Hindlimb muscle (tissue), 1 donor: ENCODE results near the gene HNRNPC. TPM values are rescaled to one million over a fixed set of nuclear protein-coding genes. Genes with fewer than 3 reads are reported as not detected.
"Not testable (repeated sequence)": the region's sequence is repeated elsewhere in the genome, so short reads cannot be mapped to it uniquely, and the experiment has no call there.

ENCODE experiments used
- DNase-seq: peaks from one replicate; pipeline ENCODE4 v3.0.0-alpha.2; 2013
- polyA plus RNA-seq: library from polyadenylated mRNA; unstranded; fragments of 120-200 nt; gene quantifications from one replicate; pipeline ENCODE4 v1.2.1, GENCODE V29; 2013; ENCODE audit not compliant: insufficient read length

HNRNPC gene
- polyA plus RNA-seq, 1 donor, result 398 TPM

- DNase-seq, result peak; percentile 73
These were observed 508 bp downstream of the HNRNPC start for GRCh38 chr14:21268617-21269251.

DNA sequence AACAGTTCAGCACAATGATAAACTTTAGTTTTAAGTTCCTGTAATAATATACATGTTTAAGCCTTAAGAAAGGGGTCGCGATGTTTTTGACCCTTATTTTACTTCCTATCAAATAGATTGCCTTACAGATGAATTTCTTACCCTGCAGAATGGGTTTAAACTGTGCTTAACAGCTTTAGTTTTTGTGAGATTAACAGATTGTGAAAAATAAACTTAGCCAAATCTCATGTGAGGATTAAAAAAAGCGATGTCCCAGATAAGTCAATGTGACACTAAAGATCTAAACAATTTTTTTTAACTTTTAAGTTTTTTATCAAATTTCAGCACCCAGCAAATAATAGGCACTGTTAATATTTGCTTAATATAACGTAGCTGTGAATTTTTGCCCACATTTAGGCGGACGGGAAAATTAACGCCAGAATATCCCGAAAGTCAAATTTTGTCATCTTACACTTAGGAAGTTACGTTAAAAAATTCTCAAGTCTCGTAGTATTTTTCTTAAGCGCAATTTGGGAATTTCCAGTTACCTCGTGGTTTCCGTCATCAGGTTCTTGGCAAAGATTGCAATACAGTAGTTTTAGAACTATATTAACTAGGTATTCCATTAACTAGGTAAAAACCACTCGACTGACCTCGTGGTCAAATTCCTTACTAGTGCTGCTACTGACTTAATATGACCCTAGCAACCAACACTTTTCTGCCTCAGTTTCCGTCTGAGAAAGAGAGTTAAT lies 1.2 kb downstream of the HNRNPC start:
- DNase-seq, result peak; percentile 19

- DNase-seq, result no peak
These were observed 1.8 kb downstream of the HNRNPC start for GRCh38 chr14:21267431-21267845.

DNA sequence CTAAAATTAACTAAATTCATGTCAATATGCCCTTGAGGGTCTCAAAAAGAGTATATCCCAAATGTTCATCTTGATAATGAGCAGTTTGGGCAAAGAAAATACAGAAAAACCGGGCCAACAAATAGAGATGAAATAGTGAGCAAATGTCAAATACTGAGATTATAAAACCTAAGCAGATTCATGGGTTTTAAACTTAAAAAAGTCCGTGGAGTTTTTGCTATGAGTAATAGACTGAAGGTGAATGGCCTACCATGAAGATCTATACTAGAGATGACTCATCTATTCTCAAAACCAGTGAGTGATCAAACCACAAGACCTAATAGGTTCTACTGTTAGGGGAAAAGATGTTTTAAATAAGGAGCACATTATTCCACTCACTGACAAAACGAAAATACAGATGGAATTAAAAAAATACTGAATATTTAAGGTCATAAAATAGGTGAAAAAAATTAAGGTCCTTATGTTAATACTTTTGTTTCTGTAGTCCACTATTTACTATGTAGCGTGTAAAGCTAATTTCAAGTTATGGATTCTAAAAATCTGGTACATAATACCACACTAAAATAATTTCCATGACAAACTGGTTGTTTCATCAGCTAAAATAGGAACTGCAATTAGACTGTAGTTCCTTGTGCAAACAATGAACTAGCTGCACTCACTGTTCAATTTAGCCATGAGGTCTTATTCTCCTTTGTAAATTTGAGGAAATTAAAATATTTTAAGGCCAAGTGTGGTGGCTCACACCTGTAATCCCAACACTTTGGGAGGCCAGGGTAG lies 5.0 kb downstream of the HNRNPC start:
- DNase-seq, result no peak

- no peak for DNase-seq
These were observed 5.8 kb downstream of the HNRNPC start for GRCh38 chr14:21263284-21264024.

- DNase-seq, result no peak
These were observed 6.8 kb downstream of the HNRNPC start for GRCh38 chr14:21262410-21262809.

DNA sequence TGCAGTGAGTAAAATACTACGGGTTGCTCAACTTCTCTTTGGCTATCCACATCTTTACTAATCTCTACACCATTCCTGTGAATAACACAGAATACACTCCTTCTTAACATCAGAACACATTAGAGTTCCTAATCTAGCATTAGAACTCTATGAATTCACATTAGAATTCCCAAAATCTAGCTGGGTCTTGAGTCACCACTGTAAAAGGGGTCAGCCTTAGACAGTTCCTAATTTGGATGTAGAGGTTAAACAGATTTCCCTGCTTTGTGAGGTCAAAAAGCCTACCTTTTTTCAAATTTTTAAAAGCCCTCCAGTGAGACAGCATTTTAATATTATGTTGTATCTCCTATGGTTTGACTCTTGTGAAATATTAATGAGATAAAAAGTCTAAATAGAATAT lies 7.4 kb downstream of the HNRNPC start:
- DNase-seq, result no peak

DNA sequence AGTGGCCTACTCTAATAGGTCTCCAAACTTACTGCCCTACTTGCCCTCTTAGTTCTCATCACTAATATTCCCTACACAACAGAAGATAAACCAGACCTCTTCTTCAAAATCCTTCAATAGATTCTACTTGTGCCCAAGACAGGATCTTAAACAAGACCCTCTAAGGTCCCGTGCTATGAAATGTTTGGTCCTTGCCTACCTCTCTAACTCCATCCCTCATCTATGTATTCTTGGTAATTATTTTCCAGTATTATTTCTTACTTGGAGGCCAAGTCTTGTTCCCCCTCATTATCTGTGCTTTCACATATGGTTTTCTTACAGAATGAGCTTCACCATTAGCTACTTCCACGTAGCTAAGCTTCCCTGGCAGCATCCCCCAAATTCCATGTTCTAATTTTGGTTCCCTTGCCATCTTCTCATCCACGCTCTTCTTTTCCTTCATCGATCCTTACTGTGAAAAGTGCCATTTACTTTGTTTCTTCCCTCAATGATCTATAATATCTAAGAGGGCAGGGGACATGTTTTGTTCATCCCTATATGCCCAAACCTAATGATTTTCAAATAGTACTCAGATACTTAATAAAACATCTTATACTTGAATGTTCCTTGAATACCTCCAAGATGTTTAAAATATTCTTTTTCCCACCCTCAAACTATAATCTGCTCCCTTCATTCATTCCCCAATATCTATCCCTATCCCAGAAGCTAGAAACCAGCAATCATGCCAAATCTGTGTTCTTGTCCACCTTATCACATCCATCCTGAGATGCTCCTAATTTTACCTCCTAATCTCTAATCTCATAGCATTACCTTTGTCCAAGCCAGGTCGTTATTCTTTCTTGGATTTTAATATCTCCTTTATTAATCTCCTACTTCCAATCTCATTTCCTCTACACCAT lies 10.1 kb downstream of the HNRNPC start:
- DNase-seq, result no peak

DNA sequence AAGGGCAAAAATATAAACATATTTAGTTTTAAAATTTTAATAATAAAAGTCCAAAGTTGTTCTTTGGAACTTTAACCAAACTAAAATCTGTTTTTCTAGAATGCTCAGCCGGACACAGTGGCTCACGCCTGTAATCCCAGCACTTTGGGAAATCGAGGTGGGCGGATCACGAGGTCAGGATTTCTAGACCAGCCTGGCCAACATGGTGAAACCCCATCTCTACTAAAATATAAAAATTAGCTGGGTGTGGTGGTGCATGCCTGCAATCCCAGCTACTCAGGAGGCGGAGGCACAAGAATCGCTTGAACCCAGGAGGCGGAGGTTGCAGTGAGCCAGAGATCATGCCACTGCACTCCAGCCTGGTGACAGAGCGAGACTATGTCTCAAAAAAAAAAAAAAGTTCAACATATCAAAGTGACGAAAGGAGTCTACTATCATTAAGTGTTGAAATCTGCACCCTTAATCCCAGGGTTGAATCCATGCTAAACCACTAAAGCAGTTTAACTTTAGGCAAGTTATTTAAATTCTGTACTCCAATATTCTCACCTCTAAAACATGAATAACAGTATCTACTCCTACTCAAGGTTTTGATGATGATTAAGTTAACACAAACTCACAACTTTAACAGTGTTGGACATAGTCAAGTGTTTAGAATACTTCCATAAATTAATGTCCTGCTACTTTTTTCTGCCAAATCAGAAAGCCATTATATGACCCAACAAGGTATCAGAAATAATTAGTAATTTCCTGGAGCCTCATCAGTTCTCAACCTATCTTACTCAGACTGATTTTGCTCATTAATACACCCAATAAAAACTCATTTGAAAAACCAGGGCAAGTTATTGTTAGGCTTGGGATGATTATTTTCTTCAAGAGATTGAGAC lies 11.0 kb downstream of the HNRNPC start:
- no peak for DNase-seq

DNA sequence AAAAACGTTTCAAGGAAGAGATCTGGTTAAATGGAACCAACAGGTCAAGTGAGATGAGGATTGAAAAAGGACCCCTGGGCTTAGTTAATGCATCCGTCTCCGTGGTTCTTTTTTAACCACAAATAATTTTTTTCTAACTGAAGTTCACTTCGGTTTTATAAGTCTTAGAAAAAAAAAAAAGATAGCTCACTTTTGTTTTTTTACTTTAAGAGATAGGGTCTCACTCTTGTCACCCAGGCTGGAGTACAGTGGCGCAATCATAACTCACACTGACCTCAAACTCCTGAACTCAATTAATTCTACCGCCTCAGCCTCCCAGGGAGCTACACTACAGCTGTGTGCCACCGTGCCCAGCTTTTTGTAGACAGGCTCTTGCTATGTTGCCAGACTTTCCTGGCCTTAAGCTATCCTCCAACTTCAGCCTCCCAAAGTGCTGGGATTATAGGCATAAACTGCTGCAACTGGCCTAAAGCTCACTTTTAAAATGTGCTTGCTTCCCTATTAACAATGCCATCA lies 11.8 kb downstream of the HNRNPC start:
- DNase-seq, result no peak

- DNase-seq, result no peak
These were observed 12.5 kb downstream of the HNRNPC start for GRCh38 chr14:21256539-21257393.

- not testable (repeated sequence) for DNase-seq
These were observed 13.2 kb downstream of the HNRNPC start for GRCh38 chr14:21256102-21256447.

- no peak for DNase-seq
These were observed 13.7 kb downstream of the HNRNPC start for GRCh38 chr14:21255385-21256101.

GRCh38 chr14:21252149-21252548 lies 17.1 kb downstream of the HNRNPC start:
- DNase-seq, result no peak

DNA sequence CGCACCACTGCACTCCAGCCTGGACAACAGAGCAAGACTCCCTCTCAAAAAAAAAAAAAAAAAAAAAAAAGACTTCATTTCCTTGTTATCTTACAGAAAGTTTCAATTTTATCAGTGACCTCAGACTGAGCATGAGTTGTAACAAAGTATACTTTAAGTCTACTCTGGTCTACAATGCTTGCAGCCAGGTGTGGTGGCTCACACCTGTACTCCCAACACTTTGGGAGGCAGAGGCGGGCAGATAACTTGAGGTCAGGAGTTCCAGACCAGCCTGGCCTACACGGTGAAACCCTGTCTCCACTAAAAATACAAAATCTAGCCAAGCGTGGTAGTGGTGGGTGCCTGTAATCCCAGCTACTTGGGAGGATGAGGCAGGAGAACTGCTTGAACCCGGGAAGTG lies 18.0 kb downstream of the HNRNPC start:
- DNase-seq, result no peak

DNA sequence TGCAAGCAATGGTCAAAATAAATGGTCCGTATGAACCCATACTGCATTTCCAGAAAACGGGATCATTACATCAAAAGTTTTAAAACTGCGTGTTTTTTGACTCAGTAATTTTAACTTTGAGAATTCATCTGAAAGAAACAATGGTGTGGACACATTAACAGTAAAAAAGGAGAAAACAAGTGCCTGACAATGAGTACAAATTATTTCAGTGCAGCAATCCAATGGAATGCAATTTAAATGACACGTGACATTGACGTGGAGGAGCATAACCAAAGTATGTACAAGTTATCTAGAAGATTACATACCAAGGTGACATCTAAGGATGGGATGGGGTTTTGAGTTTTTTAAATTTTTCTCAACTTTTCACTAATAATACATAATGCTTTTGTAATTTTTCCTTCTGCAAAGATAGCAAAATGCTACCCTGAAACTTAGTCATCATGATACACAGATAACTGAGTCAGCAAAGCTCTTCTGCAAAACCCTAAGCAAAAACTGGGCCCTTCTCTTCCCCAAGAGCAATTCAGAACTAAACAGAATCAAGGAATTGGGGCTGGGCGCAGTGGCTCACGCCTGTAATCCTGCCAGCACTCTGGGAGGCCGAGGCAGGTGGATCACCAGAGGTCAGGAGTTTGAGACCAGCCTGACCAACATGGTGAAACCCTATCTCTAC lies 20.4 kb downstream of the HNRNPC start:
- DNase-seq, result no peak

DNA sequence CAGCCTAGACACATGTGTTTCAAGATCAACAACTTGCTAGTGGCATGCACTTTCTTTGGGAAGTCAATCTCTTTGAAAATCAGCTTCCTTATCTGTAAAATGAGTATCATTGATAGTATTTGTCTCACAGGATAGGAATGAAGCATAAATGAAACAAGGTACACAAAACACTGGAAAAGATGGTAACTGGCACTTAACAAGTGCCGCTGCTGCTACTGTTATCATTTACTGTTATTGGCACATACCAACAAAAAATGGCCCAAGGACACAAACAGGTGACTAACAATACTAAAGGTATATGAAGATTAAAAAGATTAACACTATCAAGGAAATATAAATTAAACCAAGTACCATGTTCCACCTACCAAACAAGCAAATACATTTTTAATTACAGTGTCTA lies 20.9 kb downstream of the HNRNPC start:
- no peak for DNase-seq

GRCh38 chr14:21245813-21246212 lies 23.4 kb downstream of the HNRNPC start:
- DNase-seq, result no peak
